HuH-7.5 (cell line): ENCODE measurements around the gene NUP43.
A peak's percentile ranks its signal among the peaks of the same experiment; 100 is the strongest.
"Not testable (repeated sequence)": the region's sequence is repeated elsewhere in the genome, so short reads cannot be mapped to it uniquely, and the experiment has no call there.

Experiments
- DNase-seq: peaks from one replicate; pipeline ENCODE4 v3.0.0; 2011; ENCODE audit warnings: low spot score

NUP43 gene

GRCh38 chr6:149749082-149749593 lies 2.8 kb upstream of the NUP43 start:
- not testable (repeated sequence) for DNase-seq

GRCh38 chr6:149745252-149745651 lies 1.1 kb downstream of the NUP43 start:
- DNase-seq = not testable (repeated sequence)

GRCh38 chr6:149734915-149735314 lies 11.4 kb downstream of the NUP43 start:
- DNase-seq = no peak

- DNase-seq = no peak
Observed at GRCh38 chr6:149733089-149733720, 13.1 kb downstream of the NUP43 start.

- no peak for DNase-seq
Observed at GRCh38 chr6:149729824-149730223, 16.5 kb downstream of the NUP43 start.

DNA sequence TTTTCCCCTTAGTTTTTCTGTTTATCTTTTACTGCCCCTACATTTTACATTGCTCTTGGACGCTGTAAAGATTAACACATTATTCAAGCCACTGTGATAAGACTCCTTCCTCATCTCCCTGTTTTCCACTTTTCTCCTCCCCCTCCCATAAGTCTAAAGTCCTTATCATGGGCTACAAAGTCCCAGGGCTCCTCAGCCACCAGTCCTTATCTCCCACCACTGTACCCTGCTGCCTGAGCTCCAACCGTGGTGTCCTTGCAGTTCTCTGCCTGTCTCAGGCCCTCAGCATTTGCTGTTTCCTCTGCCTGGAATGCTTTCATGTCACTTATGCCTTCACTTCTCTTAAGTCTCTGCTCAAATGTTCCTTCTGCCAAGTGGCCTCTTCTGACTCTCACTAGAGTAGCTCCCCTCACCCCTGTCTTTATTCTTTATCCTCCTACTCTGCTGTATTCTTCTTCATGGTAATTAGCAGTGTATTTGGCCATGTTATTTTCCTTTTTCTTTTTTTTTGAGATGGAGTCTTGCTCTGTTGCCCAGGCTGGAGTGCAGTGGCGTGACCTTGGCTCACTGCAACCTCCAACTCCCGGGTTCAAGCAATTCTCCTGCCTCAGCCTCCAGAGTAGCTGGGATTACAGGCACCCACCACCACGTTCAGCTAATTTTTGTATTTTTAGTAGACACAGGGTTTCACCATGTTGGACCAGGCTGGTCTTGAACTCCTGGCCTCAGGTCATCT lies 17.7 kb downstream of the NUP43 start:
- no peak for DNase-seq

DNA sequence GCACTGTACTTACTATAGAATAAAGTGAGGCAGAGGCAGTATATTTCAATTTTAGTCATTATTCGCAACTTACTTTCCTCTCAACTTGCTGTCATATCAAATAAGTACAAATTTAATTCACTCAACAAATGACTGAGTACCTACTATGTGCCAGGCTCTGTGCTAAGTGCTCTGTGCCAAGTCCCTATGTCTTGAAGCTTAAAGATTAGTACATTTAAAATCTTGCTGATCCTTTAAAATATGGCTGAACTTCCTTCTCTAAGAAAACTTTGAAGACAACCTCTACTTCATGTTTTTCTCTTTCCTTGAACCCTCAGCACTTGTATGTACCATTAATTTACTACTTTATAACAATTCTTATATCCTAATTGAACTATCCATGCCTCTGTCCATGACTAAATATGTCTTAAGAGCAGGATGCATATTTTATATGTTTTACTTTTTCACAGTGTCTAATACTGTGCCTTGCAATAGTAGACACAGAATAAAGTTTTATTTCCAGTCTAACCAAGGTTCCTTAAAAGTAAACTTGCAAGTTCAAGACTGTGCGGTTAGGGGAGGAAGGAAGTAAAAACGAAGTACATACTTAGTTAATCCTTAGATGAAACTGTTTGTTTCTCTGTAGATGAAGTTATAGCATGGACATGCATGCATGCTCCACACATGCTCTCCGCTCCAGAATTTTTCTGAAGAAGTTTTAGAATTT lies 18.4 kb downstream of the NUP43 start:
- no peak for DNase-seq

DNA sequence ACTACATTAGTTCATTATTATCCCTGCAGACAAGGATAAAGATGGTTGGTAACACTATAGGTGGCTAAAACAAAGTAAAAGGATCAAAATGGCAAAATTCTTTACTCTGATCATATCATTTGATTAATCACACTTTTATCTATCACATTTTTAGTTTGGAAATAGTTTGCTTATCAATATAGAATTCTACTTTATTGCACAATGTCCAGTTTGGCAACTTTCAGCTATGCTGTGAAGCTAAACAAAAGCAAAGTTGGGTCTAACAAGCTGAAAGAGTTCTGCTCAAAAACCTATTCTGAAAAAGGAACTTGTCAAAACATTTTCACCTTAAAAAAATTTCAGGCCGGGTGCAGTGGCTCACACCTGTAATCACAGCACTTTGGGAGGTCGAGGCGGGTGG lies 20.5 kb downstream of the NUP43 start:
- no peak for DNase-seq

GRCh38 chr6:149723771-149724417 lies 22.4 kb downstream of the NUP43 start:
- no peak for DNase-seq

- no peak for DNase-seq
Observed at GRCh38 chr6:149723262-149723661, 23.1 kb downstream of the NUP43 start.

DNA sequence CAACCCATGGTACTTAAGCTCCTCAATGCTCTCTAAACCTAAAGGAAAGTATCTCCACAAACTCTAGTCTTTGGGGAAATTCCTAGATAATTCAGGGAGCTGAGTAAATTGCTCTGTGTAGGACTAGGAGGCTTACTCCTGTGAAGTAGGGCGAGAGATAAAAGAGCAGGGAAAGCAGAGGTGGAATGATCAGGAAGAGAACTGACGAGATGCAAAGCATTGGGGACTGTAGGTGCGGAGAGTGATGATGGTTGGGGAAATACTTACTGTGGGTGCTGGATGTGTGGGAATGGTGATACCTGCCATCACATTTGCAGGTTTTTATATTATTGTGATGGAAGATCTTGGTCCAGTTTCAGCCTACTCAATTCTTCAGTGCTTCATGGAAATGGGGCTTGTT lies 26.8 kb downstream of the NUP43 start:
- DNase-seq = no peak

DNA sequence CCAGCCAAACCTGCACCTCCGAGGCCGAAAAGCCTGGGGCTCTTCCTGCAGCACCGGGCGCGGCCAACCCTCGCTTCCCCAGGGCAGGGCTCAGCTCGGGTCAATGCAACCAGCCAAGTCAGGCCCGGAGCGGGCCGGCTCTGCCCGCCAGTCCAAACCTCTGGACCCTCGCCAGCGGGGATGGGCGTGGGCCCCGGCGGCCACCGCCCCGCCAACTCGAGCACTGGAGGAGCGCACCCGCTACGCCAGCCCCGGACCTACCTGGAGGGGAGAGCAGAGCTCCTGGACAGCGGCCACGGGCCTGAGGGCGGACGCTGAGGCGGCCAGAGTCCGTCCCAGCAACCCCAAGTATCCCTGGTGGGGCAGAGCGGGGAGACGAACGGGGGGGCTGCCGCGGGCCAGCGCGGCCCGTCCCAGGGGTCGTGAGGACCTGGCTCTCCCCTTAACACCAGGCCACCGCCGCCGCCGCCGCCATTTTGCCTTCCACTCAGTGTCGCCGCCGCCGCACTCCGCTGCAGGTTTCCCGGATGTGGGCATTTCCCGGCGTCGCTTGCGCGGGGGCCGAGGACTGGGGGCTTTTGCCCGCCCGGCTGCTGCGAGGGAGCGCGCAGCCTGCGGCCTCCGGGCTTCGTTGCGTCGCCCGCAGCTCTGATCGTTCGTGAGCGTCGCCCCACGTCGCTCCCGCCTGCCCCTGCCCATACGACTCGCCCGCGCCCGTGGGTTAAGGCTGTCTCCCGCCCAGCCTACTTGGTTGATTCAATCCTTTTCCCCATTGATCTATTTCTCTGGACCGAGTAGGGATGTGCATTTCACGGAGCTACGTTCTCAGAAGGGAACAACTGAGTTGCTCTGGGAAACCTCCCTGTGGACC lies 28.5 kb downstream of the NUP43 start, which contains the start of gene LATS1:
Gene LATS1, minus strand, starts transcription at position 514 of the 871 bp plus-strand sequence. CDS start 15,975 bp downstream, outside the sequence.
- peak; percentile 75 for DNase-seq

DNA sequence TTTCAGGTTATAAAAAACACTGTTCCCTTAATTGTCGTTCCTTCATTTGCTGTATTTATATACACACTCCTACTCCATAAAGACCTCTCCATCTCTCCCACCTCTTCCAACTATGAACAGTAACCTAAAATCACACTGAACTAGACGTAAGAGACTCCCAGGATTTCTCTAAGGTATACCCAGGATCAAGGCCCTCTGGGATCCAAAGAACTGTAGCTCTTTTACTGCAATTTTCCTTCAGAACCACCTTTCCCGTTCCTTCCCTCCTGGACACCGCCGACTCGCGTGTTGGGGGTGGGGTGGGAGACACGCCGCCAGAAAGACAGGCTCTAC lies 29.1 kb downstream of the NUP43 start:
- DNase-seq = no peak

DNA sequence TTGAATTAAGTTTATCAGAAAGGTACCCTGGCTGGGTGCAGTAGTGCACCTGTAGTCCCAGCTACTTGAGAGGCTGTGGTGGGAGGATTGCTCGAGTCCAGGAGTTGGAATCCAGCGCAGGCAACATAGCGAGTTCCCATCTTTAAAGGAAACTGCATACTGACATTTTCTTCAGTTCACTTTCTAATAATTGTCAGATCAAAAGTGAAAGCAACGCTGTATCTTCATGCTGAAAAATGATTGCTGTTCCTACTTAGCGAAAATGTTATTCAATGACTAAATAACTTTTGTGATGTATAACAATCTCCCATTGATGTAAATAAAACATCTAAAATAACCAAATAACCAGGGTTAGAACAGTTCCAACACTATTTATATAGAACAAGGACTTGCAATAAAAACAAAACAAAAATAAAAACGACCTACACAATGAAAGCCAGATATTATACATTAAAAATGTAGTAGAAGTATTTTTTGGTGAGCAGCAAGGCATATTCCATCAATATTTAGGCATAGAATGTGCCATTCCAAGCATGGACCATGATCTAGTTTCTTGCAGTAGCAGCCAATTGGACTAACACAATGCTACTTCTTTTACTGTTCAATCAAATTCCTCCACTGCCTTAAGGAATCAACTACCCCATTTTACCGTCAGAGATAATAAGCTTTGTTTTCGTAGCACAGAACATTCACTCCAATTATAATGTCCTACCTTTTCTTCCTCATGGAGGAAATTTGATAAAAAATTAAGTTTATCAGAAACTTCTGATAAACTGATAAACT lies 30.0 kb downstream of the NUP43 start:
- DNase-seq = no peak

GRCh38 chr6:149714442-149714841 lies 31.9 kb downstream of the NUP43 start:
- no peak for DNase-seq

GRCh38 chr6:149711711-149712110 lies 34.6 kb downstream of the NUP43 start:
- no peak for DNase-seq

- no peak for DNase-seq
Observed at GRCh38 chr6:149701714-149702113, 44.6 kb downstream of the NUP43 start.

DNA sequence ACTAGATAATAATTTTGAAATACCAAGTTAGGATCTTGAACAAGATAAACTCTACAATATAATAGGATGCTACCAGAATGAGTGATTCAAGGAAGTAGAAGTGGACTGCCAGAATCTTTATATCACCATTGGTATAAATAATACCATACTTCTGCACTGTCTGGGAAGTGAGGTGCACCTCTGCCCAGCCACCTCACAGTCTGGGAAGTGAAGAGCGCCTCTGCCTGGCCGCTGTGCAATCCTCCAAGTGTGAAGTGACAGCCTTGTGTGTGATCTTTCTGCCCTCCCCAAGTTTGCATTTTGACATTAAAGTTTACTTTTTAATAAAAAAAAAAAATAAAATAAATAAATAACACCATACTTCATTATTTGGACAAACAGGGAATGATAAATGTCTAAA lies 47.2 kb downstream of the NUP43 start:
- DNase-seq = no peak

DNA sequence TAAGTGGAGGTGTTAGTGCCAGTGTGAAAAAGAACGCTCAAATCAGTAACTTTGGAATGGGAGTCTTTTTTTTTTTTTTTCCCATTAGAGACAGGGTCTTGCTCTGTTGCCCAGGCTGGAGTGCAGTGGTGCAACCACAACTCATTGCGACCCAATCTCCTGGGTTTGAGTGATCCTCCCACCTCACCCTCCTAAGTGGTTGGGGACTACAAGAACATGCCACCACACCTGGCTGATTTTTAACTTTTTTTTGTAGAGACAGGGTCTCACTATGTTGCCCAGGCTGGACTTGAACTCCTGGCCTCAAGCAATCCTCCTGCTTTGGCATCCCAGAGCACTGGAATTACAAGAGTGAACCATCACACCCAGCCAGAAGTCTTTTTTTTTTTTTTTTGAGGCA lies 48.2 kb downstream of the NUP43 start:
- DNase-seq = no peak

DNA sequence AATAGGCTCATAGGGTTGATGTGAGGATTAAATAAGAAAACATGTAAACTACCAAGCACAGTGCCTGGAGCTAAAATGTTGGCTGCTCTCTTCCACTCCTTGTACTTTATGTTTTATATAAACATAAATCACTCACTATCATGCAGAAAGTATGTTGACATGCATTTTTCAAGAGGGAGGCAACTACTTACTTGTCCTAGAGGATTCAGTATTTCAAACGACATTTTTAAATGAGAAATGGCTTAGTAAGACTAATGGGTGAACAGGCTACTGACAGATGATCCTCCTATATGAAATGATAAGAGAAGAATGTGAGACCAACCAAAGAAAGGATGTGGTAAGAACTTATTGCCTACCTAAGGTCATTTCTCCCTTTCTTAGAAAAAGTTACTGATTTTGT lies 49.4 kb downstream of the NUP43 start:
- no peak for DNase-seq

DNA sequence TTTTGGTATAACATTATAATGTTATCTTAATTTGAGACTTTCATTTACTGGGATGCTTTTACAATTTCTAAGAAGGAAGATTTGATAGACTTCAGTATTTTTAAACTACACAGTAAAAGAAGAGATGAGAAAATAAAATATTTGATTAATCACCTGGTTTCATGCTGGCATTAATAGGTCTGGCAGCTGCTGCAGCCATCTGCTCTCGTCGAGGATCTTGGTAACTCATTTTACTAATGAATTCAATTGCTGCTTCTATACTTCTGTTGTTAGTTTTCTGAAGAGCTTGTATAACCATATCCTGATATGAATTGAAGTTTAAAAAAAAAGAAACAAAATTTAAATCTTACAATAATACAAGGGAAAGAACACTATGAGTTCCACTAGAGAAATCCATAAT lies 51.4 kb downstream of the NUP43 start:
- no peak for DNase-seq
